HG03565 (cell line): ENCODE data around the gene CRAT.

Source experiments
- ATAC-seq: cut with Tn5 transposase; IDR thresholded peaks from one replicate; pipeline ENCODE4 v1.9.1; 2021; ENCODE audit warnings: mild to moderate bottlenecking, moderate library complexity; ENCODE audit not compliant: unreplicated experiment

The CRAT gene

DNA sequence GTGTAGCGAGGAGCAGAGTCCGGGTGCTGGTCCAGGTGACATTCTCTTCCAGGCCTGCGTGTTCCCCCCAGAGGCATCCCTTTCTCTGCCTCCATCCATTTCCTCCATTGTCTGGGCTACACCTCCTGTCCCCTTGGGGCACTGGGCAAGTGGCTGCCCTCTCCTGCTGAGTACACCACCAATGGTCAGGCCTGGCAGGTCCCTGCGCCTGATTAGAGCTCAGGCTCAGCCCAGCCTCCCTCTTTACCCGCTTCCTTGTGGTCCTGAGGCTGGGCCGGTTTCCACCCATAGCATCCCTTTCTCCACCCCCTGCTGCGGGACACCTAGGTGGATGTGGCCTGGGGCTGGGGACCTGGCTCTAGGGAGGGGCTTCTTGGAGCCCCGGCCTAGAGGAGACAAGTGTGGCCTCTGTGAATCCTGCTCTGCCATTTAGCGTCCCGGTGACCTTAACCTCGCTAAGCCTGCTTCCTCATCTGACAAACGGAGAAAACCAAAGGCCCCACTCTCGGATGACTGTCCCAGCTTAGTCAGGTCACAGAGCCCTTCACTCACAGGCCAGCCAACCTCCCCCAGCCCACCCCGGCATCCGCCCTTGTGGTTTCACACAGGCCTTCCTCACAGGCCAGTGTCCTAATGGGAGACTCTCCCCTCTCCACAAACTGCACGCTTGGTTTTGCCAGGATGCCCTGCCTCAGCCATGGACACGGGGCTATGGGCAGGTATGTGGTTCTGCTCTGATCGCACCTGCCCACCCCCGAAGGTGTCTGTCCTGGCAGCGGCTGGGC, 16.8 kb downstream of the CRAT start:
- no peak for ATAC-seq

DNA sequence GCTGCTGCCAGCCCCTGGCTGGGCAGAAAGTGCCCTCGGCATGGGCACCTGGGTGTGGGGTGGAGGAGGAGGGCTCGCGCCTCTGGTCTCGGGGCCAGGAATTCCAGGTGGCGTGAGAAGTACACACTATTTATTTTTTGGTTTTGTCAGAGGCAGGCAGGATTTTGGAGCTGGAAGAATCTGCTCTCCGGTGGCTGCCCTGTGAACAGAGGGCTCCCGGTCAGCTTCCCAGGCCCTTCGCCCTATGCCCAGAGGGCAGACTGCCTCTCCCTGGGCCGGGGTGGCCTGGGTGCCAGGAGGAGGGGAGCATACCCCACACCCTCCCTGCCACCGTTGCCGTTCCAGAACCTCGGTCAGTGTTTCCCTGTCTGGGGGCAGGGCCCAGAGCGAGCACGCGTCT, 21.3 kb downstream of the CRAT start:
- ATAC-seq = no peak

DNA sequence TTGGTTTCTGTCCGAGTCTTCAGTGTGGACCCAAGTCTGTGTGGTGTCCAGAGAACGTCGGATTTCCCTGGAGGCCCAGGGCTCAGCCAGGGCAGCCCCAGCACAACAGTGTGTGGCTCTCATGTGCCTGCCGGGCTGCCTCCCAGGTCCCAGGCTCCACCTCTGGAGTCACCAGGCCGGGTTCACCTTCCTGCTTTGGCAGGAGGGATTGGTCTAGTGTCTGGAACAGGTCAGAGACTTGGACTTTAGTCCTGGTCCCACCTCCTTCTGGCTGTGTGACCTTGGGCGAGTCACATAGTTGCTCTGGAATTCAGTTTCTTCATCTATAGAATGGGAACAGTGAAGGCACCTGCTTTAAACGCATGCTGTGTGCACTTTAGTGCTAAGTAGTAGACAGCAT, 26.5 kb downstream of the CRAT start:
- no peak for ATAC-seq

DNA sequence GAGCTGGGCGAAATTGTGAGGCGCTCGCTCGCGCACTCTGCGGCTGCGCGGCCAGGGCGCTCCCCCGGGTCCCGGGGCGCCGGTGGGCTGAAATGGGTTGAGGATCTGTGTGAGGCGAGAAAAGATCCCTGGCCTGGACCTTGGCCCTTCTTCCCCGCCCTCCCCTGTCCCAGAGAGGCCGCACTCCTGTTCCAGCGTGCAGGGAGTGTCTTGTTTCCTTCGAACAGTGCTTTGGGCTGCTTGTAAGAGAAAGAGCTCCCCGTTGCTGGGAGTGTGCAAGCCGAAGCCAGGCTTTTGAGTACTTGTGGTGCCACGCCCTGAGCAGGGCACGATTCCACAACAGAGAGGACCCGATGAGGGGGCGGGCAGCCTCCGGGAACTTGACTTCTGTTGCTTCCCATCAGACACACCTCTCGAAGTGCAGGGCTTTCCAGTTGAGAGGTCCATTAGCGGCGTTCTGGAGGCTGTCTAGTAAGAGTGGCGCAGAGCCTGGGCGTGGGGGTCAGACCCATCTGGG, 29.1 kb downstream of the CRAT start:
- no peak for ATAC-seq

DNA sequence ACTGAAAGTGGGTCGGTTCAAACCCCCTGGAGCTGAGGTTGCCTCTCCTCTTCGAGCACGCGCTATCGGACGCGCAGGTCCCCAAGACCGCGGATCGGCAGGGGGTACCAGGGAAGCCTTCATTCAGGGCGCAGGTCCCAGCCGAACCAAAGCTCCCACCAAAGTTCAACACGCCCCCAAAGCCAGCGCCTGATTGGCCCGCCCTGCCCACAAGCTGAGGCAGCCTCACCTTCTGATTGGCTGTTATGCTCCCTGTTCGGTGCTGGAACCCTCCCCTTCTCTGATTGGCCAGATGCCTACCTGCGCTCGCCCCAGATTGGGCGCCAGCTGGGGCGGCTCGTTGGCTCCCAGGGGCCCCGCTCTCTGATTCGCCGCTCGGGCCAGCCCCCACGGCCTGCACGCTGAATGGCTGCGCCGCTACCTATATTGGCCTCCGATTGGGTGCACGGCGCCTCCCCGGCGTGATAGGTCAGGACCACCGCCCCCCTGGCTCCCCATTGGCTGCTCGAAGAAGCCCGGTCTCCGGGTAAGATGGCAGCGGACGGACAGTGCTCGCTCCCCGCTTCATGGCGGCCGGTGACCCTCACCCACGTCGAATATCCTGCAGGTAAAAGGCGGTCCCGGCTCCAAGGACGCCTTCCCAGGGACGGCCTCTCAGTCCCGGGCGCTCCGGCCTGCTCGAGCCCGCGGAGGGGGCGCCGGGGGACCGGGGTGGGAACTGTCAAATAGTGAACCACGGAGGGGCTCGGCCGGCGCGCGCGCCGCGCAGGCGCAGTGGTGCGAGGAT, 29.8 kb downstream of the CRAT start, which contains the start of gene DOLPP1:
TSS of gene DOLPP1 (plus strand) at position 511 of the 787 bp plus-strand sequence. CDS start at position 532, 21 bp downstream.
- ATAC-seq = peak; percentile 87

DNA sequence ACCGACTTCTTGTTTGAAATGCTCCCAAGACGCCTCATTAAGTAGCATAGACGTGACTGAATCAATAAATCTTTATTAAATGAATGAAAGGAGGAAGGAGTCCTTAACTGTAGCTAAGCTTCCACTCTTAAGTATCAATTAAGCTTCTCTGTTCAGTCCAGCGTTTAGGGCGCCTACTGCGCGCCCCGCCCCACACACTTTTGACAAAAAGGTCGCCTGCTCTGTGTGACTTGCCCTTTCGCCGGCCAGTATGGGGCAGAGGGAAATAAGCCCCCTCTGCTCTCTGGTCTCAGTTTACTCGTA, 30.3 kb downstream of the CRAT start:
- ATAC-seq = no peak

DNA sequence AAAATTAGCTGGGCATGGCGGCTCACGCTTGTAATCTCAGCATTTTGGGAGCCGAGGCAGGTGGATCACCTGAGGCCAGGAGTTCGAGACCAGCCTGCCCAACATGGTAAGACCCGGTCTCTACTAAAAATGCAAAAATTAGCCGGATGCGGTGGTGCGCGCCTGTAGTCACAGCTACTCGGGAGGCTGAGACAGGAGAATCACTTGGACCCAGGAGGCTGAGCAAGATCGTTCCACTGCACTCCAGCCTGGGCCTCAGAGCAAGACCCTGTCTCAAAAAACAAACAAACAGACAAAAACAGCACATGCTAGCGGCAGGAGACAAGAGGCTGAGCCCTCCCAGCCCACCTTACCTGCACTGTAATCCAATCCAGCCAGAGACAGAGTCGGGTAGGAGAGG, 30.8 kb downstream of the CRAT start:
- ATAC-seq = no peak

DNA sequence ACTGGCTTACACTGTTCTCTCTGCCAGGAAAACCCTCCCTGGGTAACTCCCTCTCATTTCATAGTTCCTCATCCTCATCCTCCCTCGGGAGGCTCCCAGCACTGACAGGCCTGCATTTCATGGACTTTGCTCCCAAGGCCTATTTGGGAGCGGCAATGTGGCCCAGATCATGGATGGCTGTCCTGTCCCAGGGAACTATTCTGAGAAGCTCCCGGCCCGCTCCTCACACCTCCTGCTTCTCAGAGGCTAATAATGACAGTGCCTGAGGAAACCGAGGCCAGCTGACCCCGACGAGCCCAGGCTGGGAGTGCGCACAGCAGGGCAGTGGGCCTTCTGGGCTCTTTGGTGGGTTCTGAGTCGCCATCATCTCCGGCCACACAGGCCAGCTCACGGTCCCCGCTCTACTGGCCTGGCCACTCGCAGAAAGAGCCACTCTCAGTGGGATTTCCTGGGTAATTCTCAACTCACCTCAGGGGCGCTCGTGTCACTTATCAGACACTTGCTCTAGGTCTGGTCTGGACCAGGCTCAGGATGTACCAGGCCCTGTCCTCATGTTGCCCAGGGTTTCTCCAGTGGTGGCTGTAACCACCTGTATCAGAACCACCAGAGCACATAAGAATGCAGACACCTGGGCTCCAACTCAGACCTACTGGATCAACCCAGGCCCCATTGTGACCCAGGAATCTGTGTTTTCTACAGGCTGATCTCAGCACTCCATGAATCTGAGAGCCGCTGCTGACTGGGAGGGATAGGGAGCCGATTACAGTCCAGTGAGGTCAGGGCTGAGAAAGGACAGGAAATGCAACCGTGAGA, 31.7 kb downstream of the CRAT start:
- no peak for ATAC-seq

DNA sequence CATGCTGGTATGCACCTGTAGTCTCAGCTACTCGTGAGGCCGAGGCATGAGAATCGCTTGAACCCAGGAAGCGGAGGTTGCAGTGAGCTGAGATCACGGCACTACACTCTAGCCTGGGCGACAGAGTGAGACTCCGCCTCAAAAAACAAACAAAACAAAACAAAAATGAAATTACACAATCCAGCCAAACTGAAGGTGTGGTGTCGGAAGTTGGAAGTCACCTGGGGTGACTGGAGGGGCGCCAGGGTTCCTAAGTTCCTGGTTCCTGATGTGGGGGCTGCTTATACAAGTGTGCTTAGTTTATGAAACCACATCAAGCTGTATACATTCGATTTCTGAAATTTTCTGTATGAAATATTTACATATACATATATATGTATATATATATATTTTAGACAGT, 33.4 kb downstream of the CRAT start:
- no peak for ATAC-seq

DNA sequence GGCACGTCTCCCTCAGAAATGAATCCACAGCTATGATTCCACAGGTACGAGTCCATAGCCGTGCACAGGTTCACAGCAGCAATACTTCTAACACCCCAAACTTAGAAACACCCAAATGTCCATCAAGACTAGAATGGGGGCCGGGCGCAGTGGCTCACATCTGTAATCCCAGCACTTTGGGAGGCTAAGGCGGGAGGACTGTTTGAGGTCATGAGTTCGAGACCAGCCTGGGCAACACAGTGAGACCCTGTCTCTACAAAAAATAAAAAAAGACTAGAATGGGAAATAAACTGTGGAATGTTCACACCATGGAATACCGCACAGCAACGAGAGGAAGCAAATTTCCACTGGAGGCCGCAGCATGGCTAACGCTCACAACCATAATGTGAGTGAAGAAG, 34.0 kb downstream of the CRAT start:
- no peak for ATAC-seq

DNA sequence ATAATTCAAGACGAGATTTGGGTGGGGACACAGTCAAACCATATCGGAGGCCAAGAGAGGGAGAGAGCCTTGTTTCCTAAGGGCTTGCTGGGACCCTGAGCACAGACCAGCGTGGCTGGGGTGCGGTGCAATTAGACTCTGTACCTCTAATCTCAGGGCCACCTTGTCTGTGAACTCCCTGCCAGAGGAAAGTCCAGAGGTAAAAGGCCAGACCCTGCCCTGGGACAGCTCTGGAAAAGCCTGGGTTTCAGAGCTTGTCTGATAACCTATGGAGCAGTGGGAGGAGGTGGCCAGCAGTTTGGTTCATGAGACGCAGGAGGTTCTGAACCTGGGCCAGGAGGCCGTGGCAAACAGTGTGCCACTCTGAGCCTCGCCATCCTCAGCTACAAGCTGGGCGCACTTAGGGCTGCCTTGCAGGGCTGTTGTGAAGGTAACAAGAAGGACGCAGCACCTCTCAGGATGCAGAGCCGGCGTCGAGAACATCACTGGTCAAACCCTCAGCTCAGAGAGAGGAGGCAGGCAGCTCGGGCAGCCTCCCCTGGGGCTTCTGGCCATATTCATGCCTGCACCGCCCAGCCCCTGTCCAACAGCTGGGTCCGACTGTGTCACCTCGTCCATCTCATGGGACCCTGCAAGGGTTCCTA, 34.5 kb downstream of the CRAT start:
- no peak for ATAC-seq

DNA sequence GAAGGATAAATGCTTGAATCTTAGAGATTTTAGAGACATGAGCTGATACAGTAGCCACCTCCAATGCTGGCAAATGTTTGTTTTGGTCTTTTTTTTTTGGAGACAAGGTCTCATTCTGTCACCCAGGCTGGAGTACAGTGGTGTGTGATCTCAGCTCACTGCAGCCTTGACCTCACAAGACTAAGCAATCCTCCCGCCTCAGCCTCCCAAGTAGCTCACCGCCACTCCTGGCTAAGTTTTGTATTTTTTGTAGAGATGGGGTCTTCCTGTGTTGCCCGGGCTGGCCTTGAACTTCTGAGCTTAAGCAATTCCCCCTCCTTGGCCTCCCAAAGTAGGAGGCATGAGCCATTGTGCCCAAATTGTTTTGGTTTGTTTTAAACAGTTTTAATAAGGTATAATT, 36.5 kb downstream of the CRAT start:
- no peak for ATAC-seq

DNA sequence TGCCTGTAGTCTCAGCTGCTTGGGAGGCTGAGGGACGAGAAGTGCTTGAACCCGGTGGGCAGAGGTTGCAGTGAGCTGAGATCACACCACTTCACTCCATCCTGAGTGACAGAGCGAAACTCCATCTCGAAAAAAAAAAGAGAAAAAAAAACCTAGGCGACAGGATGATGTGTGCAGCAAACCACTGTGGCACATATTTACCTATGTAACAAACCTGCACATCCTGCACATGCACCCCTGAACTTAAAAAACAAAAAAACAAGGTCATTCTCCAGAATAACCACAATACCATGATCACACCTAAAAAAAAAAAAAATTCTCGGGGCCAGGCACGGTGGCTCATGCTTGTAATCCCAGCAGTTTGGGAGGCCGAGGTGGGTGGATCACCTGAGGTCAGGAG, 37.2 kb downstream of the CRAT start:
- ATAC-seq = no peak

DNA sequence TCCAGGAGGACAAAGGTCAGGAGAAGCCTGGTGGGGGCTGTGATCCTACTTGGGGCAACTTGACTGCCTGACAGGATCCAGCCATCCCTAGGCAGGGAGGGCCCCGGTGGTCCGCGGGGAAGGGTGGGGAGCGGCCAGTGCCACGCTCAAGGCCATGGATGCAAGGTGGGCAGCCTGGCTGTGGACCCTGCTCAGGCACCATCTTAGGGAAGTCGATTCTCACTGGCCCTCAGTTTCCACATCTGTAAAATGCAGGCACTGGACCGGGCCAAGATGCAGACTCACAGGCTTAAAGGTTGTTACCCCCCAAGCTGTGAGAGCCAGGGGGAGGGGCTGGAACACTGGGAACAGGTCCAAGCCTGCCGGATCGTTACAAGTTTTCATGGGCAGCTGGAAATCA, 38.4 kb downstream of the CRAT start:
- no peak for ATAC-seq

DNA sequence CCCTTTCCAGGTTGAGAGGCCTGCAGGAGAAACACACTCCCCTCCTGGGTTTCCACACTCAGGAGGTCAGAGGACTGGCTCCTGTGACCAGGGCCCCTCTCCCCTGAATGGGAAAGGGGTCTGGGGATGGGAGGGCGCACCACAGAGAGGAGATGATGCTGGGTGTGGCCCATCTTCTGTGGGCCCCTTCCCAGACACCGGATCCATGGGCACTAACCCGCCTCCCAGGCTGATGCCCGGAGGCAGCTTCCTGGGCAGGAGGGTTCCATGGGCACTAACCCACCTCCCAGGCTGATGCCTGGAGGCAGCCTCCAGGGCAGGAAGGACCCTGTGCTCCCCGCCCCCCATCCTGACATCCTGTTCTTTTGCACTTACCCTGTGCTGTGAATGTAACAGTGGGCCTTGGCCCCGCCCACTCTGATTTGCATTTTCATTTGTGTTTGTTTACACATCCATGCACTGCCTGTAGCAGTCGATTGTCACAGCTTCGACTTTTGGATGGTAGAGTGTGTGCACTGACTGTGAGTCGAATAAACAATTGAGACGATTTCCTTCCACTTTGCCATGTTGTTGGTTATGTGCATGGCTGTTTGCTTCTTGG, 39.0 kb downstream of the CRAT start:
- ATAC-seq = no peak

DNA sequence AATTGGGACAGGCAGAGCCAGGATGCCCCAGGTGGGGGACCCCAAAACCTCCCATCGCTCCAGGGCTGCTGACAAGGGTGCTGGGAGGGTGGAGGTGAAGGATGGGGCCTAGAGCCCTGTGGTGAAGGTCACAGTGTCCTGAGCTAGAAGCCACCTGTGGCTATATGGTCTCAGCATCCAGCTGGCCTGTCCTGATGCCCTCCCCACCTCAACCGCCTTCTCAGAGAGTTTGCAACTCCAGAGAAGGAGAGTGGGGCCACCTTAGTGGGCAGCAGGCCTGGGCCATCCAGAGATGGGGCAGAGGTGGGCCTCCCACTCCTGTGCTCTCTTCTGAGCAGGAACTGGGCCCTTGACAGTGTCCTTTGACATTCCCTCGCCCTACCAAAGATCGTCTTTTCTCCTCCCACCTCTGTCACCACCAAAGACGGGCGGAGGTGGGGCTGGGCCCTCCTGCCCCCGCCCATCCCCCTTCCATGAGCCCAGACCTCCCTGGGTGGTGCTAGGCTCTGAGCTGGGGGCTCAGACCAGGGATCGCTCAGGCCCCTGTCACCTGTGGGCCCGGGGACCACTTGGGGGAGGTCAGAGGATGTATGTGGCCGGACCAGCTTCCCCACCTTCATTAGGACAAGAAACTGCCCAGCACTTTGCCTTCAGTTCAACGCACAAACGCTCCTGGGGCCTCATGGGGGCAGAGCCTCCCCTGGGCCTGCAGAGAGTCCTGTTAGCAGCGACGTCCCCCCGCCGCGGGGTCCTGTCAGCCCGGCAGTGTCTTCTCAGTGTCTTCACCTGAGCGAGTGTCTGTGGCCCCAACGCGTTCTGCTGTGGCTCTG, 39.7 kb downstream of the CRAT start:
- no peak for ATAC-seq

DNA sequence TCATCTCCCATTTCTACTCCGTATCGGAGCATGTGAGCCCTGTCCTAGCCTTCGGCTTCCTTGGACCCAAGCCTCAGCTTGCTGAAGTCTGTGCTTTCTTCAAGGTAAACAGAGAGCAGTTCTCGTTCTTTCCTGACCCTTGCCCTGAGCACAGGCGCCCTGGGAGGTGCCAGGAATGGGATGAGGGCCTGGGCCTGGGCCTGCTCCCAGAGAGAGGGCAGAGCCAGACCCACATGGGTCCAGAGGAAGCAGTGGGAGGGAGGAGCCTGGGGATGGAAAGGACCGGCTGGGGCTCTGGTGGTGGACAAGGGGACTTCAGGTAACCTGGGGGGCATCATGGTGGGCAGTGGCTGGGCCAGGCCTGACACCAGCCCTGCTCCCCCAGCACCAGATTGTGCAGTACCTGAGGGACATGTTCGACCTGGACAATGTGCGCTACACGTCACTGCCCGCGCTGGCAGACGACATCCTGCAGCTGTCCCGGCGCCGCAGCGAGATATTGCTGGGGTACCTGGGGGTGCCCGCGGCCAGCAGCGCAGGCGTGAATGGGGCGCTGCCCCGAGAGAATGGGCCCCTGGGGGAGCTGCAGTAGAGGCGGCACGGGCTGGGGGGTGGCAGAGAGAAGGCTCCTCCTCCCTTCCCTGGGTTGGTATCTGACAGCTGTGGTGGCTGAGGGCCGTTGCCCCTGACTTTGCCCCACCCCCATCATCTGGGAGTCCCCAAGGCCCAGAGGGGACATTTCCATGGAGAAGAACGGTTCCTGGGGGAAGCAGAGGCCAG, 40.5 kb downstream of the CRAT start:
- ATAC-seq = no peak

DNA sequence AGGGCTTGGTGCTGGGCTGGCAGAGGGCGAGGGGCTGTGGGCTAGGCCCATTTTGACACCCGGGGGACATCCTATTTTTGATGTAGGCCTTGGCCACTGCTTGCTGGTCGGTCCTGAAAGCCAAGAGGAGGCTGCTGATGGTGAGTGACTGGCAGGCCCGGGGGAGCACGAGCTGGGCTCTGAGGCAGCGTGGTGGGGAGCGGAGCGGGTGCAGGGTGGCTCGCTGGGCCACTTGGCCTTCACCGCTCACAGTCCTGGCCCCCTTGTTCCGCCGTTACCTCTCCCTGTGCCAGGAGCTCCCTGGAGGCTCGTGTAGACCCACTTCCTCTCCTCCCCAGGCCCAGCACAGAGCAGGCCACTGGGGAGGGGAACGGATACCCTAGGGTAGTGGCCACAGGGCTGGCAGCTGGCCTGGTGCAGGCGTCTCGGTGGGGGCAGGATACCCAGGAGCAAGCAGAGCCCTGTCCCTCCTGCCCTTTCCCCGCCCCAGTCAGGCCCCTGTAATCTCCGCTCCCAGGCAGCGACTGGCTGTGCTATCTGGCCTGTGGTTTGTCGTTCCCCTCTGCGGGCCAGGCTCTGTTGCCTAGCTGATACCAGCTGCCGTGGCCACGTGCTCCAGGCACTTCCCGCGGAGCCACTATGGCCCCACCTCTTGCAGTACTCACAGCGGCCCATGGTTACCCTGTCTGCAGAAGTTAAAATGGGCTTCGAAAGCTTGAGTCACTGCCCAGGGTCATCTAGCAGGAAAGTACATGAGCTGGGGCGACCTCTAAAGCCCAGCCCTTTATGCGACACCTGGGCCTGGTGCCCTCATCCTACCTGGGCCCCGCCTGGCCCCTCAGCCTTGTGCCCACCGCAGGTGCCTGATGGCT, 41.4 kb downstream of the CRAT start:
- ATAC-seq = no peak
